ENCODE results near the gene OR2Y1. TPM values are rescaled to one million over a fixed set of nuclear protein-coding genes. Genes with fewer than 3 reads are reported as not detected.
A peak's percentile ranks its signal among the peaks of the same experiment; 100 is the strongest.
"Not testable (repeated sequence)": the region's sequence is repeated elsewhere in the genome, so short reads cannot be mapped to it uniquely, and the experiment has no call there.

The OR2Y1 gene
- total RNA-seq (not detected), polyA plus RNA-seq (not detected)

- H3K27me3 Mint-ChIP-seq: peaks cover 22% of the 10 kb centered on the region
- no peak within 1 kb of the TSS for H3K27ac ChIP-seq (ENCODE audit: insufficient read depth, low read length, poor library complexity, severe bottlenecking)
- H3K36me3 ChIP-seq (ENCODE audit: control insufficient read depth, insufficient read depth, low read length): no peaks in the 10 kb centered on the region
- ATAC-seq (ENCODE audit: low read depth in 2 of 2) (no peak), DNase-seq (no peak)
- H3K36me3 Mint-ChIP-seq: no peaks in the 10 kb centered on the region
- no peaks in the 10 kb centered on the region for H3K4me1 ChIP-seq (ENCODE audit: control insufficient read depth, insufficient read depth, low read length, poor library complexity, severe bottlenecking)
- no peak within 1 kb of the TSS for H3K4me3 Mint-ChIP-seq
- peak within 1 kb of the TSS in 2 of 3 donors; percentile 65 to 69 for H3K27ac Mint-ChIP-seq
- H3K27me3 ChIP-seq (ENCODE audit: control insufficient read depth, insufficient read depth, low read length): peaks cover 10% of the 10 kb centered on the region
- no peak within 1 kb of the TSS for H3K4me3 ChIP-seq (ENCODE audit: low read depth, low read length)
- H3K9me3 Mint-ChIP-seq: peaks cover 0 to 2% (median 0%) of the 10 kb centered on the region in 7 donors
- no peaks in the 10 kb centered on the region for H3K9me3 ChIP-seq (ENCODE audit: control insufficient read depth in 2 of 2, low read length in 2 of 2)
- no peaks in the 10 kb centered on the region for H3K4me1 Mint-ChIP-seq
These were observed at the start of gene OR2Y1 for GRCh38 chr5:180739958-180740357. Gene OR2Y1 (minus strand): TSS chr5:180740058. CDS start chr5:180740058, 0 bp downstream.

- not testable (repeated sequence) for H3K4me3 Mint-ChIP-seq; H3K9me3 ChIP-seq (ENCODE audit: control insufficient read depth in 2 of 2, low read length in 2 of 2); H3K4me3 ChIP-seq (ENCODE audit: low read depth, low read length); H3K9me3 Mint-ChIP-seq; H3K36me3 Mint-ChIP-seq; H3K27me3 ChIP-seq (ENCODE audit: control insufficient read depth, insufficient read depth, low read length); H3K4me1 ChIP-seq (ENCODE audit: control insufficient read depth, insufficient read depth, low read length, poor library complexity, severe bottlenecking); DNase-seq; H3K27me3 Mint-ChIP-seq; H3K27ac ChIP-seq (ENCODE audit: insufficient read depth, low read length, poor library complexity, severe bottlenecking); ATAC-seq (ENCODE audit: low read depth in 2 of 2)
- peaks cover 52% of the 10 kb centered on the region for H3K36me3 ChIP-seq (ENCODE audit: control insufficient read depth, insufficient read depth, low read length)
- Mint-ChIP-seq H3K27ac (peak overlapping the region in 1 of 3 donors; percentile 79), H3K4me1 (peaks cover 12 to 61% (median 20%) of the 10 kb centered on the region in 4 donors)
These were observed 49.0 kb upstream of the OR2Y1 start for GRCh38 chr5:180788651-180789410.

- Histone ChIP-seq H3K27me3 (ENCODE audit: control insufficient read depth, insufficient read depth, low read length) (no peaks in the 10 kb centered on the region), H3K27ac (ENCODE audit: insufficient read depth, low read length, poor library complexity, severe bottlenecking) (no peak overlapping the region), H3K9me3 (ENCODE audit: control insufficient read depth in 2 of 2, low read length in 2 of 2) (no peaks in the 10 kb centered on the region), H3K36me3 (ENCODE audit: control insufficient read depth, insufficient read depth, low read length) (peaks cover 46% of the 10 kb centered on the region), H3K4me3 (ENCODE audit: low read depth, low read length) (no peak overlapping the region), H3K4me1 (ENCODE audit: control insufficient read depth, insufficient read depth, low read length, poor library complexity, severe bottlenecking) (no peaks in the 10 kb centered on the region)
- H3K4me3 Mint-ChIP-seq: no peak overlapping the region
- H3K9me3 Mint-ChIP-seq: no peaks in the 10 kb centered on the region
- H3K27ac Mint-ChIP-seq: peak overlapping the region in 2 of 3 donors; percentile 52 to 79
- no peaks in the 10 kb centered on the region for H3K27me3 Mint-ChIP-seq
- peaks cover 4% of the 10 kb centered on the region for H3K36me3 Mint-ChIP-seq
- H3K4me1 Mint-ChIP-seq: peaks cover 6 to 56% (median 15%) of the 10 kb centered on the region in 4 donors
- ATAC-seq (ENCODE audit: low read depth in 2 of 2): no peak
- DNase-seq: no peak
These were observed 48.0 kb upstream of the OR2Y1 start for GRCh38 chr5:180787711-180788431.

- H3K4me3 Mint-ChIP-seq: peak overlapping the region in 1 of 4 donors; percentile 61
- Histone ChIP-seq H3K4me1 (ENCODE audit: control insufficient read depth, insufficient read depth, low read length, poor library complexity, severe bottlenecking) (no peaks in the 10 kb centered on the region), H3K36me3 (ENCODE audit: control insufficient read depth, insufficient read depth, low read length) (peaks cover 36% of the 10 kb centered on the region), H3K27me3 (ENCODE audit: control insufficient read depth, insufficient read depth, low read length) (no peaks in the 10 kb centered on the region), H3K4me3 (ENCODE audit: low read depth, low read length) (no peak overlapping the region), H3K27ac (ENCODE audit: insufficient read depth, low read length, poor library complexity, severe bottlenecking) (peak overlapping the region; percentile 6), H3K9me3 (ENCODE audit: control insufficient read depth in 2 of 2, low read length in 2 of 2) (no peaks in the 10 kb centered on the region)
- no peak for DNase-seq
- peaks cover 4% of the 10 kb centered on the region for H3K36me3 Mint-ChIP-seq
- peak overlapping the region; percentile 52 to 85 (median 63) for H3K27ac Mint-ChIP-seq
- no peaks in the 10 kb centered on the region for H3K27me3 Mint-ChIP-seq
- H3K9me3 Mint-ChIP-seq: no peaks in the 10 kb centered on the region
- H3K4me1 Mint-ChIP-seq: peaks cover 6 to 62% (median 19%) of the 10 kb centered on the region in 4 donors
- ATAC-seq (ENCODE audit: low read depth in 2 of 2): no peak
These were observed 46.9 kb upstream of the OR2Y1 start for GRCh38 chr5:180786531-180787398.

GRCh38 chr5:180785794-180786221, 46.0 kb upstream of the OR2Y1 start:
- DNase-seq (no peak), ATAC-seq (ENCODE audit: low read depth in 2 of 2) (no peak)
- H3K27me3 Mint-ChIP-seq: no peaks in the 10 kb centered on the region
- no peak overlapping the region for H3K4me3 ChIP-seq (ENCODE audit: low read depth, low read length)
- no peaks in the 10 kb centered on the region for H3K9me3 Mint-ChIP-seq
- peak overlapping the region; percentile 28 for H3K27ac ChIP-seq (ENCODE audit: insufficient read depth, low read length, poor library complexity, severe bottlenecking)
- H3K9me3 ChIP-seq (ENCODE audit: control insufficient read depth in 2 of 2, low read length in 2 of 2): no peaks in the 10 kb centered on the region
- peaks cover 6 to 57% (median 20%) of the 10 kb centered on the region in 4 donors for H3K4me1 Mint-ChIP-seq
- peak overlapping the region in 2 of 3 donors; percentile 77 to 85 for H3K27ac Mint-ChIP-seq
- peaks cover 26% of the 10 kb centered on the region for H3K36me3 ChIP-seq (ENCODE audit: control insufficient read depth, insufficient read depth, low read length)
- H3K27me3 ChIP-seq (ENCODE audit: control insufficient read depth, insufficient read depth, low read length): no peaks in the 10 kb centered on the region
- no peaks in the 10 kb centered on the region for H3K4me1 ChIP-seq (ENCODE audit: control insufficient read depth, insufficient read depth, low read length, poor library complexity, severe bottlenecking)
- no peak overlapping the region for H3K4me3 Mint-ChIP-seq
- no peaks in the 10 kb centered on the region for H3K36me3 Mint-ChIP-seq

- no peak overlapping the region for H3K27ac ChIP-seq (ENCODE audit: insufficient read depth, low read length, poor library complexity, severe bottlenecking)
- no peak overlapping the region for H3K4me3 ChIP-seq (ENCODE audit: low read depth, low read length)
- no peaks in the 10 kb centered on the region for H3K36me3 Mint-ChIP-seq
- H3K4me1 ChIP-seq (ENCODE audit: control insufficient read depth, insufficient read depth, low read length, poor library complexity, severe bottlenecking): no peaks in the 10 kb centered on the region
- no peaks in the 10 kb centered on the region for H3K27me3 Mint-ChIP-seq
- peaks cover 21% of the 10 kb centered on the region for H3K36me3 ChIP-seq (ENCODE audit: control insufficient read depth, insufficient read depth, low read length)
- no peaks in the 10 kb centered on the region for H3K27me3 ChIP-seq (ENCODE audit: control insufficient read depth, insufficient read depth, low read length)
- H3K9me3 Mint-ChIP-seq: no peaks in the 10 kb centered on the region
- peak overlapping the region in 2 of 3 donors; percentile 77 for H3K27ac Mint-ChIP-seq
- no peak overlapping the region for H3K4me3 Mint-ChIP-seq
- DNase-seq (no peak), ATAC-seq (ENCODE audit: low read depth in 2 of 2) (no peak)
- peaks cover 6 to 52% (median 20%) of the 10 kb centered on the region in 4 donors for H3K4me1 Mint-ChIP-seq
- no peaks in the 10 kb centered on the region for H3K9me3 ChIP-seq (ENCODE audit: control insufficient read depth in 2 of 2, low read length in 2 of 2)
These were observed 45.4 kb upstream of the OR2Y1 start for GRCh38 chr5:180785121-180785781.

Data from CD4-positive, CD25-positive, alpha-beta regulatory T cell (primary cell).